SJSA1 (cell line): ENCODE results near the gene UFC1. TPM values are rescaled to one million over a fixed set of nuclear protein-coding genes. Genes with fewer than 3 reads are reported as not detected.
"Not testable (repeated sequence)": the region's sequence is repeated elsewhere in the genome, so short reads cannot be mapped to it uniquely, and the experiment has no call there.

Source experiments
- DNase-seq, 2 experiments: peaks; one replicate each; pipeline ENCODE4 v3.0.0-alpha.2; 2015 to 2020; ENCODE audit warnings: low spot score in 2 of 2, low read depth in 1 of 2
- H3K27ac ChIP-seq: fragments of 250-450 bp; sonication (Bioruptor Pico); 2 replicates; pipeline ENCODE4 v1.5.1; 2020; ENCODE audit warnings: mild to moderate bottlenecking, moderate library complexity
- H3K27me3 ChIP-seq: fragments of 250-450 bp; sonication (Bioruptor Pico); replicated peaks from 2 replicates; pipeline ENCODE4 v1.5.1; 2020; ENCODE audit warnings: mild to moderate bottlenecking, moderate library complexity
- H3K36me3 ChIP-seq: fragments of 250-450 bp; sonication (Bioruptor Pico); 2 replicates; pipeline ENCODE4 v1.5.1; 2020; ENCODE audit warnings: mild to moderate bottlenecking
- H3K4me1 ChIP-seq: fragments of 250-450 bp; sonication (Bioruptor Pico); replicated peaks from 2 replicates; pipeline ENCODE4 v1.6.1; 2021; ENCODE audit warnings: mild to moderate bottlenecking
- H3K4me3 ChIP-seq: fragments of 250-450 bp; sonication (Bioruptor Pico); 2 replicates; pipeline ENCODE4 v1.5.1; 2020; ENCODE audit warnings: mild to moderate bottlenecking
- H3K9me3 ChIP-seq: fragments of 250-450 bp; sonication (Bioruptor Pico); replicated peaks from 2 replicates; pipeline ENCODE4 v1.5.1; 2020; ENCODE audit warnings: mild to moderate bottlenecking
- total RNA-seq: library from RNA; depleted of rRNA; stranded (reverse); fragments of >200 nt; shearing (Covaris generic); gene quantifications from 2 replicates; pipeline ENCODE4 v1.2.3, GENCODE V29; 2014; rRNA removed

UFC1 gene
- total RNA-seq: 60.4 and 105 TPM in 2 replicates

- peak; percentile 85 to 91 for DNase-seq
- Histone ChIP-seq H3K27ac (peak within 1 kb of the TSS; percentile 93), H3K9me3 (no peaks in the 10 kb centered on the region), H3K4me3 (peak within 1 kb of the TSS; percentile 59), H3K36me3 (peaks cover 33% of the 10 kb centered on the region), H3K4me1 (peaks cover 9% of the 10 kb centered on the region), H3K27me3 (no peaks in the 10 kb centered on the region)
These were observed at the start of gene UFC1 for GRCh38 chr1:161153682-161154337. UFC1 (plus strand) TSS chr1:161153978; CDS start chr1:161153998, 20 bp downstream.

DNA sequence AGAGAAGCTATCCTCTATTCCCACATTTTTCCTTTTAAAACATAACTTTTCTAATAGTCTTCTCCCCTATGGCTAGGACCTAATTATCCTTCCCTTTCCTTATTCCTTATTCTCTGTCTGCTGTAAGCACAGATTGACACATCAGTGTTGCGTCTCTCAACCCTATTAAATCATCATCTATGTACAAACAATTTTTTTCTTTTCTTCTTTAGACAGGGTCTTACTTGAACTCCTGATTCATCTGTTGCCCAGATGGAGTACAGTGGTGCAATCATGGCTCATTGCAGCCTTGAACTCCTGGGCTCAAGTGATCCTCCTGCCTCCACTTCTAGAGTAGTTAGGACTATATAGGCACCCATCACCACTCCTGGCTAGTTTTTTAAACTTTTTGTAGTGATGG lies 47.3 kb upstream of the UFC1 start:
- no peak overlapping the region for H3K4me3 ChIP-seq
- H3K27ac ChIP-seq: no peak overlapping the region
- H3K27me3 ChIP-seq: no peaks in the 10 kb centered on the region
- no peak for DNase-seq
- no peaks in the 10 kb centered on the region for H3K9me3 ChIP-seq
- H3K36me3 ChIP-seq: peaks cover 43% of the 10 kb centered on the region
- no peaks in the 10 kb centered on the region for H3K4me1 ChIP-seq

- no peak overlapping the region for H3K27ac ChIP-seq
- peaks cover 60% of the 10 kb centered on the region for H3K36me3 ChIP-seq
- DNase-seq: no peak
- no peaks in the 10 kb centered on the region for H3K27me3 ChIP-seq
- H3K4me3 ChIP-seq: no peak overlapping the region
- H3K9me3 ChIP-seq: no peaks in the 10 kb centered on the region
- H3K4me1 ChIP-seq: peaks cover 15% of the 10 kb centered on the region
These were observed 42.7 kb upstream of the UFC1 start for GRCh38 chr1:161111117-161111516.

DNA sequence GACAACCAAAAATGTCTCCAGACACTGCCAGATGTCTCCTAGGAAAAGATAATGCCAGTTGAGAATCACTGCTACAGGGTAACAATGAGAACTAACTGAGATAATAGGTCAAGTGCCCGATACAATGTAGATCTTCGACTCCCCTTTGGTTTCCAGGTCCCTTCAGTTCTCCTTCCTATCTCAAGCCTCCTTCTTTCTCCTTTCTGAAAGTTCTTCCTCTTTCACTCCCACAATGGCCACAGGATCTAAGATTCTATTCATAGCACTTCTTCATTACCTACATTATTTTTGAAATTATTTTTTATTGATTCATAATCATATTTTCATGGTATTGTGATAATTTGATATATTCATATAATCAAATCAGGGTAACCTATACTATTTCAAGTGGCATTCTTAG lies 42.3 kb upstream of the UFC1 start:
- H3K9me3 ChIP-seq: no peaks in the 10 kb centered on the region
- no peaks in the 10 kb centered on the region for H3K27me3 ChIP-seq
- H3K4me1 ChIP-seq: peaks cover 19% of the 10 kb centered on the region
- no peak overlapping the region for H3K27ac ChIP-seq
- DNase-seq: no peak
- H3K4me3 ChIP-seq: no peak overlapping the region
- H3K36me3 ChIP-seq: peaks cover 60% of the 10 kb centered on the region

- Histone ChIP-seq H3K4me3 (no peak overlapping the region), H3K27me3 (no peaks in the 10 kb centered on the region), H3K9me3 (no peaks in the 10 kb centered on the region), H3K4me1 (peaks cover 28% of the 10 kb centered on the region), H3K27ac (no peak overlapping the region), H3K36me3 (peaks cover 65% of the 10 kb centered on the region)
- DNase-seq: no peak
These were observed 39.9 kb upstream of the UFC1 start for GRCh38 chr1:161113915-161114314.

- Histone ChIP-seq H3K36me3 (peaks cover 67% of the 10 kb centered on the region), H3K27ac (peak overlapping the region; percentile 50), H3K4me3 (no peak overlapping the region), H3K27me3 (no peaks in the 10 kb centered on the region), H3K4me1 (peaks cover 35% of the 10 kb centered on the region), H3K9me3 (no peaks in the 10 kb centered on the region)
- DNase-seq: no peak
These were observed 39.2 kb upstream of the UFC1 start for GRCh38 chr1:161114556-161114955.

DNA sequence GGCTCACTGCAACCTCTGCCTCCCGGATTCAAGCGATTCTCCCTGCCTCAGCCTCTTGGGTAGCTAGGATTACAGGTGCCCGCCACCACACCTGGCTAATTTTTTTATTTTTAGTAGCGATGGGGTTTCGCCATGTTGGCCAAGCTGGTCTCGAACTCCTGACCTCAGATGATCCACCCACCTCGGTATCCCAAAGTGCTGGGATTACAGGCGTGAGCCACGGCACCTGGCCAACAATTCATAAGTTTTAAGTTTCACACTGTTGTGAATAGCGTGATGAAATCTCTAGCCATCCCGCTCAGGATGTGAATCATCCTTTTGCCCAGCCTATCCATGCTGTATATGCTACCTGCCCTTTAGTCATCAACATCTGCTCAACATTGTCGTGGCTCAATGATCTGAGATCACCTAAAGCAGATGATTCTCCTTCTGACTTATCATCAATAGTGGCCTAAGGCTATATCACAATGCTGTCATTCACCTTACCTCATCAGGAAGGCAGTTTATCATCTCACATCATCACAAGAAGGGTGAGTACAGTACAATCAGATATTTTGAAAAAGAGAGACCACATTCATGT lies 38.6 kb upstream of the UFC1 start:
- Histone ChIP-seq H3K36me3 (peaks cover 69% of the 10 kb centered on the region), H3K9me3 (no peaks in the 10 kb centered on the region), H3K4me1 (peaks cover 42% of the 10 kb centered on the region), H3K4me3 (no peak overlapping the region), H3K27ac (peak overlapping the region; percentile 50), H3K27me3 (no peaks in the 10 kb centered on the region)
- peak in 1 of 2 experiments; percentile 58 for DNase-seq

DNA sequence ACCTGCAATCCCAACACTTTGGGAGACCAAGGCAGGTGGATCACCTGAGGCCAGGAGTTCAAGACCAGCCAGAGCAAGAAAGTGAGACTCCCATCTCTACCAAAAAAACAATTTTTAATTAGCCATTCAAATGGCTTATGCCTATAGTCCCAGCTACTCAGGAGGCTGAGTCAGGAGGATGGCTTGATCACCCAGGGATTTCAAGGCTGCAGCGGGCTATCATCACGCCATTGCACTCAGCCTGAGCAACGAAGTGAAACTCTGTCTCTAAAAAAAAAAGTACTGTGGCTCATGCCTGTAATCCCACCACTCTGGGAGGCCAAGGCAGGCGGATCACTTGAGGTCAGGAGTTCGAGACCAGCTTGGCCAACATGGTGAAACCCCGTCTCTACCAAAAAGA lies 37.8 kb upstream of the UFC1 start:
- H3K4me3 ChIP-seq, DNase-seq, H3K9me3 ChIP-seq, H3K27me3 ChIP-seq, H3K27ac ChIP-seq: not testable (repeated sequence)
- peaks cover 77% of the 10 kb centered on the region for H3K36me3 ChIP-seq
- peaks cover 44% of the 10 kb centered on the region for H3K4me1 ChIP-seq

DNA sequence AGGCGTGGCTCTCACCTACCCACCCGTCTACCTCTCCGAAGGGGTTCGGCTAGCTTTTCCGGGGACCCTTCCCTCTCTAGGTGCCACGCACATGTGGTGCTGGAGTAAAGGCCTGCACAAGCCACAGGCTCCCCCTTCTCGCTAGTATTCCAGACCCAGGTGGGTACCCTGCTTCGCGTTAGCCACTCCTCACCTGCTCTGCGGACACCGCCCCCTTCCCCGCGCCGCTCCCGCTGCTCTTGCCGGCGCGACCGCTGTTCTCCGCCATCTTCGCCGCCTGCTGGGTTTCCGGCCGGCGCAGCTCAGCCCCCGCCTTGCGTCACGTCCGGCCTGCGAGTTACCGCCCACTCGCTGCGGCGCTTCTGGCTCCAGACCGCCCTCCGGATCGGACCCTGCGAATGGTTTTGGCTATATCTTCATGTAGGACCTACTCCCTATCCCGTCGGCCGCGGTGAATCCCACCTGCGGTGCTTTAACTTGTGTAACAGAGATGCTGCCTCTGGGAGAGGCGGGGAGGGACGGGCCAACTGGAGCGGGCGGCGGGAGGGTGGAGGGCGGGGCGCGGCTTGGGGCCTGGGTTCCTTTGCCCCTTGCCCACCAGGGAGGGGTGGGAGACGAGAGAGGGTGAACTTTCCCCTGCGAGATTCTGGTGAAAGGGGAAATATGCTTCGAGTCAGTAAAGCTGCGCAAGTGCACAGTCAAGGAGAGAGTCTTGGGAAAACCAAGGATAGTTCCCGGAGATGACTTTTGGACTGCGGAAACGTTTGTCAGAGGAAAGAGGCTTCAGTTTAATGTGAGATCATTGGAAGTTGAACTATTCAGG lies 35.8 kb upstream of the UFC1 start, which contains the start of the genes NIT1 and PFDN2:
Gene NIT1, plus strand, starts transcription at position 347 of the 823 bp plus-strand sequence. Its CDS starts 72 bp downstream, at position 419.
Gene PFDN2, minus strand, starts transcription at position 279 of the 823 bp plus-strand sequence. Its CDS starts 11 bp downstream, at position 268.
- Histone ChIP-seq H3K4me3 (peak within 1 kb of the TSS; percentile 78), H3K4me1 (peaks cover 44% of the 10 kb centered on the region), H3K36me3 (peaks cover 82% of the 10 kb centered on the region), H3K27ac (peak within 1 kb of the TSS; percentile 77), H3K27me3 (no peaks in the 10 kb centered on the region), H3K9me3 (no peaks in the 10 kb centered on the region)
- peak; percentile 77 to 83 for DNase-seq

- peak; percentile 46 to 55 for DNase-seq
- peaks cover 44% of the 10 kb centered on the region for H3K4me1 ChIP-seq
- no peaks in the 10 kb centered on the region for H3K9me3 ChIP-seq
- H3K27me3 ChIP-seq: no peaks in the 10 kb centered on the region
- peaks cover 83% of the 10 kb centered on the region for H3K36me3 ChIP-seq
- no peak overlapping the region for H3K27ac ChIP-seq
- H3K4me3 ChIP-seq: peak overlapping the region; percentile 78; the same call in 1 of the 2 replicates
These were observed 34.5 kb upstream of the UFC1 start for GRCh38 chr1:161119092-161119903.

GRCh38 chr1:161121042-161121650 lies 32.6 kb upstream of the UFC1 start:
- no peak for DNase-seq

GRCh38 chr1:161121834-161122233 lies 31.9 kb upstream of the UFC1 start:
- no peak overlapping the region for H3K4me3 ChIP-seq
- peaks cover 87% of the 10 kb centered on the region for H3K36me3 ChIP-seq

More at GRCh38 chr1:161121042-161121650, 32.6 kb upstream of the UFC1 start:
- H3K27me3 ChIP-seq: no peaks in the 10 kb centered on the region
- H3K4me3 ChIP-seq: no peak overlapping the region
- no peaks in the 10 kb centered on the region for H3K9me3 ChIP-seq
- H3K4me1 ChIP-seq: peaks cover 28% of the 10 kb centered on the region
- H3K27ac ChIP-seq: no peak overlapping the region
- peaks cover 84% of the 10 kb centered on the region for H3K36me3 ChIP-seq

GRCh38 chr1:161122967-161123366 lies 30.8 kb upstream of the UFC1 start:
- H3K4me3 ChIP-seq: no peak overlapping the region
- no peaks in the 10 kb centered on the region for H3K9me3 ChIP-seq
- H3K4me1 ChIP-seq: peaks cover 20% of the 10 kb centered on the region
- DNase-seq: no peak
- H3K27me3 ChIP-seq: no peaks in the 10 kb centered on the region
- peaks cover 93% of the 10 kb centered on the region for H3K36me3 ChIP-seq
- H3K27ac ChIP-seq: no peak overlapping the region

More at GRCh38 chr1:161121834-161122233, 31.9 kb upstream of the UFC1 start:
- H3K27ac ChIP-seq: no peak overlapping the region
- no peaks in the 10 kb centered on the region for H3K27me3 ChIP-seq
- no peaks in the 10 kb centered on the region for H3K9me3 ChIP-seq
- H3K4me1 ChIP-seq: peaks cover 23% of the 10 kb centered on the region
- no peak for DNase-seq
